ENCODE data around the gene POLR3H.

POLR3H gene

DNA sequence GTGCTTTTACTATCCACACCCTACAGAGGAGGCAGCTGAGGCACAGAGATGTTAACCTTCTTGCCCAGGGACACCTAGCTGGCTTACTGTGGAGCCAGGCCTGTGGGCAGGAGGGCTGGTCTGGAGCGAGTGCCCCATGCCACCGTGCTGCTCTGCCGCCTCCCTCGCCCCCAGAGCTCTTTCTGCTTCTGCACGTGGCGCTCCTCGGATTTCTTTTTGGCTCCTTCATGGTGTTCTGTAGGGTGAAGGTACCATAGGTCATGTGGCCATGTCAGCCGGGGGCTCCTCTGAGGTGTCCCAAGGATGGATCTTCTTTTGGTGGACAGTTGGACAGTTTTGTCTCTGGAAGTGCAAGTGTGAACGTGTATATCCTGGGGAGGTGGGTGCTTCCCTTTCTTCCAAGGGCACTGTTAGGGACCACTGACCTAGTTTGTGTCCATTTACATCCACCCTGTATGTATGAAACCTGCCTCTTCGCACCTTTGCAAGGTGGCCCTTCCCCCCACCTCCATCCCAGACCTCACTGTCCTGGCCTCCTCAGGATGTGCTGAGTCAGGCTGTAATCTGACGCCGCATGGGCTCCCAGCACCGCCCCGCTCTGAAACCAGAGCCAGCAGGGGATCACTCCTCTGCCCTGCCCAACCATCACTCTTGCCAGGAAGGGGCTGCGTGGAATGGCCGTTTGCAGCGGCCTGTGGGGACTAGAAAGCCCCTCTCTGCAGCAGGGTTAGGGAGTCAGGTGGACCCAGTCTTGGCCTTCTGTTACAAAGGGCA, 31.7 kb downstream of the POLR3H start:
- no peak for DNase-seq

GRCh38 chr22:41511521-41511968, 32.7 kb downstream of the POLR3H start:
- DNase-seq = no peak

DNA sequence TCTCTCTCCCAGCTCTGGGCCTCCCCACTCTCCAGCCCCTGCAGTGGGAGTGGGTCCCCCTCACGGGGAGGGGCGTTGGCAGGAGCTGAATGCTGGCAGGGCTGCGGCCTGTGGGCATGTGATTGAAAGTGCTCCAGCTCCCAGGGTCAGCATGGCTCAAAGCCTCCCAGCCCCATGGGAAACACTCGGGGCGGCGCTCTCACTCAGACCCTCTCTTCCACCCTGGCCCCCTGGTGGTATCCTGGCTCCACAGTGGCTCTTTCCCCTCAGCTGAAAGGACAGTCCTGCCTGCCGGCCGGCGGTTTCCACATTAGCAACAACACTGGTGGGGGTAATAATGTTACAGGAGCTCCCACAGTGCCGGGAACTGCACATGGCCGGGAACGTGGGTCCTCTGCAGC, 35.5 kb downstream of the POLR3H start:
- no peak for DNase-seq

GRCh38 chr22:41507330-41508063, 36.8 kb downstream of the POLR3H start:
- DNase-seq = no peak

DNA sequence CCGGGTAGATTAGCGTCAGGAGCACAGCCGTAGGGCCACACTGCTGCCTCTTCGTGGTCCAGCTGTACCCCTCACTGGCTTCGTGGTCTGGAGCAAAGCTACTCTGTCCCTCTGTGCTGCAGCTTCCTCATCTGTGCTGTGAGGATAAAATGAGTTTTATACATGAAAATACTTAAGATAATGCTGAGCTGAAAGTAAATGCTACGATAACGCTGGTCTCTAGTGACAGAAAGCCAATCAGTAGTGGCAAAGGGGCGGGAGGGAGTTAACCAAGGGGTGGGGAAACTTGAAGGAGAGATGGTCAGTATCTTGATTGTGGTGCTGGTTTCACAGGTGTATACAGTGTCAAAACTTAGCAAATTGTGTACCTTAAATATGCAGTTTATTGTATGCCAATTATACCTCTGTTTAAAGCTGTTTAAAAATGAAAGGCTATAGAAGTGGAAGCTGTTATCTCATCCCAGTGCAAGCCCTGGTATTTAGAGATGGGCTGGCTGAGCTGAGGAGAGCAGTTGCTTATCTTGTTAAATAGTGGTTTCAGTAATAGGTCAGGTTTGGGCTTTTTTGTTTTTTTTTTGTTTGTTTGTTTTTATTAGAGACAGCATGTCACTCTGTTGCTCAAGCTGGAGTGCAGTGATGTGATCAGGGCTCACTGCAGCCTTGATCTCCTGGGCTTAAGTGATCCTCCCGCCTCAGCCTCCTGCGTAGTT, 38.6 kb downstream of the POLR3H start:
- DNase-seq = no peak

DNA sequence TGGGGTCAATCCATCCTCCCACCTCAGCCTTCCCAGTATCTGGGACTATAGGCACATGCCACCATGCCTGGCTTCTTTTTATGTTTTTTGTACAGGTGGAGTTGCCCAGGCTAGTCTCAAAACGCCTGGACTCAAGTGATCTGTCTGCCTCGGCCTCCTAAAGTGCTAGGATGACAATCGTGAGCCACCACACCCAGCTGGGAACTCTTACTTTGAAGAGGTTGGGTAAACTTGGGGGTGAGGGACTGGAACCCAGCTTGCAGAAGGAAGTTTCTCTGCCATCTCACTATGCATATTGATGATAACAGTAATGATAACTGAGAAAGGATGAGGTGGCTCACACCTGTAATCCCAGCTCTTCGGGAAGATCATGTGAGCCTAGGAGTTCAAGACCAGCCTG, 39.5 kb downstream of the POLR3H start:
- DNase-seq = no peak

DNA sequence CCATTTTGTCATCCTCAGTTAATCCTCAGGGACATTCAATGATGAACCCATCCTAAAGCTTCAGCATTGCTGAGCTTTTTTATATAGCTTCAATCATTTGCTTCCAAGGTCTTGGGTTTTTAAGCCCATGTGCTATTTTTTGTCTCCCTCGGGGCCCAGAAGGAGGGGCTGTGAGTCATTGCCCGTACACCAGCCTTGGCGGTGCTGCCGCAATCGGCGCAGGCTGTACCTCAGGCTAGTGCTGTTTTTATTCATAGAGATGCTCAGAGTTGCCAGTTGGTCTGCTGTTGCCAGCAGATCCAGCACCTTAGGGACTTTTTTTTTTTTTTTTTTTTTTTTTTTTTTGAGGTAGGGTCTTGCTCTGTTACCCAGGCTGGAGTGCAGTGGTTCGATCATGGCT, 39.9 kb downstream of the POLR3H start:
- no peak for DNase-seq

GRCh38 chr22:41501209-41501608, 43.1 kb downstream of the POLR3H start:
- DNase-seq = peak; percentile 27

GRCh38 chr22:41500303-41500702, 44.0 kb downstream of the POLR3H start:
- no peak for DNase-seq

GRCh38 chr22:41499624-41500280, 44.5 kb downstream of the POLR3H start:
- no peak for DNase-seq

GRCh38 chr22:41498303-41498835, 45.9 kb downstream of the POLR3H start:
- DNase-seq = no peak

DNA sequence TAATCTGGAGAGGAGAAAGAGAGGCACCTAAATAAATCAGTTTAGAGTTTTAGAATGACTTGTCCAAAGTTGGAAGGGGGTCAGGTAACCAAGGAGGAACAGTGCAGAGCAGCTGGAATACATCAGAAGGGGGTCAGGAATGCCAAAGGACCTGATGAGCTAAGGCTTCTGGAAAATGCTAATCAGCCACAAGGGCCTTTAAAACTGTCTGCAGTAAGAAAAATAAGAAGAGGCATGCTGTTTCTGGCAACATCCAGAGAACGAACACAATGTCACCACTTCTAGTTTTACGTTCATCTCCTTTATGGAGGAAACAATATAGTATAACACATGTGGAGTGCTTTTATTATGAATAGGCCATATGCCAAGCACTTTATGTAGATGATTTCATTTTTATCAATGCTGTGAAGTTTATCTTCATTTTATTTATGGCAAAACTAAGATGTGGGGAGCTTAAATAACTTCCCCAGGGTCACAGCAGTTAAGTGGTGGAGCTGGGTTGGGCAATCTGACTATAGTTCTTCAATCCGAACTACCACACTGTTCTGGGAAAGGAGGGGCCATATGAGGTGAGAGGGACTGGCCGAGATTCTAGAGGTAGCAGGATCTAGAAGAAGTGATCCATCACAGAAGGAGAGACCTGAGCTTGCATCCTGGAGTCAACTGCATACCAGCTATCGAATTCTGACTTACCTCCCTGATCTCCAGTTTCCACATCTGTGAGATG, 52.7 kb downstream of the POLR3H start:
- DNase-seq = no peak

- no peak for DNase-seq
Observed at GRCh38 chr22:41488596-41489385, 55.5 kb downstream of the POLR3H start.

DNA sequence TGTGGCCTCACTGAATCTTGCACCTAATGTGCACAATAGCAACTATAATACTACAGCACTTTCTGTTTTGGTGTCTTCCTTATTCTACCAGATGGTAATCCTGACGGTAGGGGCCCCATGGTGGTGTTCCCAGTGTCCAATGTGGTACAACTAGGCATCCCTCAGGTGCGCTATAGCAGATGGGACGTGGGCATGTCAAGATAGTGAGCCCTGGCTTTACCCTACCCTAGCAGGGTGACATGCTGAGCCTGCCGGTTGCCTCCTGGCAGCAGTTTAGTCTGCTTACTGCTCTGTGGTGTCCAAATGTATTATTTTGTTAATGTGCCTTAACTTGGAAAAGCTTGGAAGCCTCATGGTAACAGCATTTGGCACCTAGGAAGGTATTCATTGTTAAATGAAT, 56.2 kb downstream of the POLR3H start:
- DNase-seq = no peak

GRCh38 chr22:41487037-41487935, 57.0 kb downstream of the POLR3H start:
- no peak for DNase-seq

DNA sequence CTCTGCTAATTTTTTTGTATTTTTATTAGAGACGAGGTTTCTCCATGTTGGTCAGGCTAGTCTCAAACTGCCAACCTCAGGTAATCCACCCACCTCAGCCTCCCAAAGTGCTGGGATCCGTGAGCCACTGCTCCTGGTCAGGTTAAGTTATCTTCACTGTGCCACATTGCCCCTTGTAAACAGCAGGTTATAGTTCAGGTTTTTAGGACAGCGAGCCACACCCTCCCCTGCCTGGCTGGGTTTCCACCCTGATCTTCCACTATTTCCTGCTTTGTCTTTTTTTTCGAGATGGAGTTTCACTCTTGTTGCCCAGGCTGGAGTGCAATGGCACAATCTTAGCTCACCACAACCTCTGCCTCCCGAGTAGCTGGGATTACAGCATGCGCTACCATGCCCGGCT, 59.2 kb downstream of the POLR3H start:
- no peak for DNase-seq

- DNase-seq = no peak
Observed at GRCh38 chr22:41482319-41482935, 61.8 kb downstream of the POLR3H start.

DNA sequence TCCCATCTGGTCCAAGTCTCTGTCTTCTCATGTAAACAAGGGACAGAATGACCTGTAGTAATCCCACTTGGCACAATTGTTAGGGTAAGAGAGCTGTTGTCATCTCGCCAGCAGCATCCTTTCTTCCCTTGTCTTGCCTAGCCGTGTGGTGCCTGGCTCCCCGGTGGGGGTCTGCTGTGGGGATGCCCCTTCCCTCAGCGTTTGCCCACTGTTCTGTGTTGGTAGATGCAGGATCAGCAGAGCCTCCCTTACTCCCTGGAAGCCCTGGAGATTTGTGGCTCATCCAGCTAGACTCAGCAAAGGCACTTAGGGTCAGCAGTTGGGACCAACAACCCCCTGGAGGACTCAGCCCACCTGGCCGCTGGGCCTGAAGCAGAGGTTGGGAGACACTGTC, 62.3 kb downstream of the POLR3H start:
- no peak for DNase-seq

- no peak for DNase-seq
Observed at GRCh38 chr22:41481131-41481830, 63.0 kb downstream of the POLR3H start.
